ENCODE results near the gene FAM184B.

Gene FAM184B

GRCh38 chr4:17771284-17771908 is 10.0 kb downstream of the FAM184B start:
- DNase-seq = no peak

GRCh38 chr4:17770845-17771244 is 10.6 kb downstream of the FAM184B start:
- no peak for DNase-seq

- DNase-seq = no peak
These were observed 11.8 kb downstream of the FAM184B start for GRCh38 chr4:17769406-17770174.

GRCh38 chr4:17766826-17767458 is 14.5 kb downstream of the FAM184B start:
- DNase-seq = no peak

GRCh38 chr4:17765514-17766286 is 15.7 kb downstream of the FAM184B start:
- no peak for DNase-seq

- no peak for DNase-seq
These were observed 17.5 kb downstream of the FAM184B start for GRCh38 chr4:17763931-17764330.

- DNase-seq = no peak
These were observed 18.0 kb downstream of the FAM184B start for GRCh38 chr4:17763416-17763815.

- DNase-seq = no peak
These were observed 18.7 kb downstream of the FAM184B start for GRCh38 chr4:17762726-17763125.

GRCh38 chr4:17761062-17761461 is 20.4 kb downstream of the FAM184B start:
- no peak for DNase-seq

- no peak for DNase-seq
These were observed 20.8 kb downstream of the FAM184B start for GRCh38 chr4:17760626-17761025.

- no peak for DNase-seq
These were observed 22.9 kb downstream of the FAM184B start for GRCh38 chr4:17758485-17758884.

- no peak for DNase-seq
These were observed 23.8 kb downstream of the FAM184B start for GRCh38 chr4:17757621-17758020.

GRCh38 chr4:17753646-17754045 is 27.8 kb downstream of the FAM184B start:
- no peak for DNase-seq

- DNase-seq = no peak
These were observed 40.7 kb downstream of the FAM184B start for GRCh38 chr4:17740702-17741101.

- DNase-seq = no peak
These were observed 44.9 kb downstream of the FAM184B start for GRCh38 chr4:17736484-17736883.

GRCh38 chr4:17726911-17727310 is 54.5 kb downstream of the FAM184B start:
- DNase-seq = no peak

- DNase-seq = no peak
These were observed 57.8 kb downstream of the FAM184B start for GRCh38 chr4:17723648-17724047.

GRCh38 chr4:17722356-17722700 is 59.1 kb downstream of the FAM184B start:
- no peak for DNase-seq

GRCh38 chr4:17721496-17722355 is 59.7 kb downstream of the FAM184B start:
- no peak for DNase-seq

- no peak for DNase-seq
These were observed 62.3 kb downstream of the FAM184B start for GRCh38 chr4:17719106-17719505.

GRCh38 chr4:17718471-17718870 is 63.0 kb downstream of the FAM184B start:
- DNase-seq = no peak

- DNase-seq = no peak
These were observed 64.1 kb downstream of the FAM184B start for GRCh38 chr4:17717301-17717700.

GRCh38 chr4:17715511-17715910 is 65.9 kb downstream of the FAM184B start:
- DNase-seq = no peak
